Body of pancreas (tissue), 4 donors: ENCODE data around the gene PPM1A.

Experiments
- CTCF ChIP-seq, 7 experiments: fragments of 450-650 bp in 4 of 7; fragments of 200-600 bp in 3 of 7; sonication (generic) in 3 of 7; IDR thresholded peaks; one replicate each; pipeline ENCODE4 v1.5.1; 2016 to 2019; ENCODE audit warnings: antibody characterized with exemption in 7 of 7
- POLR2A ChIP-seq, 3 donors: fragments of 450-650 bp; IDR thresholded peaks; one replicate each; pipeline ENCODE4 v1.6.1; 2016; ENCODE audit warnings: antibody characterized with exemption in 3 of 3, mild to moderate bottlenecking in 2 of 3

- TF ChIP-seq CTCF (IDR thresholded peaks at IDR 0.05) (no peak), POLR2A (IDR thresholded peaks at IDR 0.05) (no peak)
These were observed 49.7 kb upstream of the PPM1A start for GRCh38 chr14:60199321-60199720.
